Gastrocnemius medialis (tissue), 4 donors: ENCODE data around the gene DRGX.

Experiments
- CTCF ChIP-seq, 5 experiments: fragments of 450-650 bp in 3 of 5; fragments of 200-600 bp in 2 of 5; sonication (generic) in 2 of 5; IDR thresholded peaks in 4 of 5; conservative IDR thresholded peaks in 1 of 5; 1 replicate in 4 of 5; 2 replicates in 1 of 5; pipeline ENCODE4 v1.5.1; 2016 to 2019; ENCODE audit warnings: antibody characterized with exemption in 5 of 5, mild to moderate bottlenecking in 3 of 5, moderate library complexity in 3 of 5
- POLR2A ChIP-seq, 2 donors: fragments of 450-650 bp; IDR thresholded peaks; one replicate each; pipeline ENCODE4 v1.6.1; 2017; ENCODE audit warnings: antibody characterized with exemption in 2 of 2, mild to moderate bottlenecking in 2 of 2, moderate library complexity in 2 of 2

DNA sequence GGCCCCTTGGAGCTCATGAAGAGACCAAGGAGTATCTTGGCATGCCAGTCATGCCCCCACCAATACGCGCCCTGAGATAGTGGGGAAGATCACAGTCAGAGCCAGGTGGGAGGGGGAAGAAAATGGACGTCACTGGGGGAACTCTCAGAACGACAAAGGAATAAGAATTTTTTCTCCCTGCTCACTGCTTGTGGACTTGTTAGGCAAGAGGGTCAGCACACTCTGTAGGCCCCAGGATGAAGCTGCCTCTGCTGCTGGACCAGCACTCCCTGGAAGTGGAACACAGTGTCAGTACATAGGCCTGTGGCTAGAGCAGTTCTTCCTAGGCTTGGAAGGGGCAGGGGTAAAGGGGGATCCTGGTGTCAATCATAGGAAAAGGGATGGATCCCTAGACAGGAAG, 46.5 kb downstream of the DRGX start:
- TF ChIP-seq POLR2A (IDR thresholded peaks at IDR 0.05) (no peak), CTCF (IDR thresholded peaks at IDR 0.05 in 4 of 5, conservative IDR thresholded peaks at IDR 0.05 in 1 of 5) (no peak)
